Common myeloid progenitor, CD34-positive (primary cell): ENCODE measurements around the gene NPHP3.

Source experiments
- CTCF ChIA-PET: fragments of 350-600 bp; sonication (Branson Sonifier 250); formaldehyde crosslinking; loops from one replicate; lab custom pipeline; 2021; ENCODE audit warnings: antibody characterized with exemption; lab: Charles Lee
- POLR2A ChIA-PET: fragments of 350-600 bp; sonication (Branson Sonifier 250); formaldehyde crosslinking; loops from one replicate; lab custom pipeline; 2021; ENCODE audit warnings: antibody characterized with exemption; lab: Charles Lee
- DNase-seq, 3 donors: peaks; one replicate each; pipeline versions ENCODE4 v3.0.0 to v3.0.0-alpha.2; 2013
- H3K27ac ChIP-seq, 2 experiments: 1 replicate in 1 of 2; 2 replicates in 1 of 2; pipeline ENCODE4 v1.7.0; 2013; ENCODE audit warnings: inconsistent platforms in 2 of 2, low read length in 2 of 2, mild to moderate bottlenecking in 2 of 2, low read depth in 1 of 2, moderate library complexity in 1 of 2; ENCODE audit not compliant: severe bottlenecking in 2 of 2, insufficient read depth in 1 of 2, poor library complexity in 1 of 2
- H3K27me3 ChIP-seq, 5 experiments: replicated peaks in 2 of 5; 1 replicate in 3 of 5; 2 replicates in 2 of 5; pipeline versions ENCODE4 v1.6.1 to v1.7.0; 2013; ENCODE audit warnings: low read length in 4 of 5, mild to moderate bottlenecking in 2 of 5, moderate library complexity in 2 of 5, inconsistent platforms in 1 of 5; ENCODE audit not compliant: insufficient read depth in 5 of 5, control insufficient read depth in 4 of 5
- H3K36me3 ChIP-seq, 4 experiments: 1 replicate in 2 of 4; 2 replicates in 2 of 4; pipeline versions ENCODE4 v1.6.1 to v1.7.0; 2013; ENCODE audit warnings: low read length in 3 of 4, control low read depth in 1 of 4, mild to moderate bottlenecking in 1 of 4; ENCODE audit not compliant: control insufficient read depth in 4 of 4, insufficient read depth in 4 of 4
- H3K4me1 ChIP-seq, 4 experiments: 1 replicate in 3 of 4; 2 replicates in 1 of 4; pipeline versions ENCODE4 v1.6.1 to v1.7.1; 2013; ENCODE audit warnings: low read length in 3 of 4, mild to moderate bottlenecking in 3 of 4, control low read depth in 1 of 4, inconsistent platforms in 1 of 4, moderate library complexity in 1 of 4; ENCODE audit not compliant: control insufficient read depth in 4 of 4, insufficient read depth in 4 of 4; ENCODE audit errors: control extremely low read depth in 1 of 4
- H3K4me3 ChIP-seq, 7 experiments: 1 replicate in 4 of 7; 2 replicates in 3 of 7; pipeline versions ENCODE4 v1.5.1 to v1.7.0; 2013; ENCODE audit warnings: mild to moderate bottlenecking in 7 of 7, low read length in 6 of 7, moderate library complexity in 6 of 7, inconsistent platforms in 2 of 7, low read depth in 2 of 7, control low read depth in 1 of 7; ENCODE audit not compliant: insufficient read depth in 4 of 7, control insufficient read depth in 1 of 7; ENCODE audit errors: extremely low read depth in 1 of 7
- H3K9me3 ChIP-seq, 5 experiments: 1 replicate in 4 of 5; 2 replicates in 1 of 5; pipeline versions ENCODE4 v1.6.1 to v1.7.1; 2013; ENCODE audit warnings: low read length in 4 of 5, mild to moderate bottlenecking in 2 of 5, inconsistent platforms in 1 of 5, low read depth in 1 of 5, moderate library complexity in 1 of 5; ENCODE audit not compliant: control insufficient read depth in 4 of 5, insufficient read depth in 2 of 5; ENCODE audit errors: control extremely low read depth in 1 of 5
- WGBS: methylation state at CpG from one replicate; pipeline ENCODE4 v1.1.5; 2013; ENCODE audit not compliant: insufficient coverage; 5-methylcytosine and 5-hydroxymethylcytosine counted together

The NPHP3 gene

DNA sequence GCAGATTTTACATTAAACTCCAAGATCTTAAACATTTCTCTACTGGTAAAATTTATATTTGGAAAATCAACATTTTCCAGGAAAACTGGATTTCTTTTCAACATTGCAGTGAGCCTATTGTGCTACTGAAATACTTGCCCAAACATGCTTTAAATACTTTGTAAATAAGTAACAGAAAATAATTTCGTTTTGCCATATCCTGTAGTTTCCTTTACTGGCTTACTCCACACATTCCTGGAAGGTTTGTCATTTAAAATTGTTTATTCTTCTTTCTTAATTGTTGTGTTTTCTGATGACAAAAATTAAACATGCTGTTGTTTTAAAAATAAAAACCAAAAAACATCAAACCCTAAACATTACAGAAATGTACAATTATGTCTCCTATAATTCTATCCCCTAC, 84.6 kb downstream of the NPHP3 start:
- no peak for DNase-seq
- POLR2A ChIA-PET: no interaction called here
- Histone ChIP-seq H3K27me3 (no peaks in the 10 kb centered on the region), H3K36me3 (peaks cover 0 to 19% (median 11%) of the 10 kb centered on the region in 4 experiments), H3K4me3 (no peak overlapping the region), H3K4me1 (no peaks in the 10 kb centered on the region), H3K27ac (no peak overlapping the region), H3K9me3 (no peaks in the 10 kb centered on the region)
- WGBS: no CpG with 5 or more reads among the region's 1 CpG
- CTCF ChIA-PET: interaction anchor here (1.9 to 6.7 kb wide), 2 partner anchors 101 to 111 kb away, joined by 5 to 179 read pairs; no protein-coding TSS in a partner anchor

DNA sequence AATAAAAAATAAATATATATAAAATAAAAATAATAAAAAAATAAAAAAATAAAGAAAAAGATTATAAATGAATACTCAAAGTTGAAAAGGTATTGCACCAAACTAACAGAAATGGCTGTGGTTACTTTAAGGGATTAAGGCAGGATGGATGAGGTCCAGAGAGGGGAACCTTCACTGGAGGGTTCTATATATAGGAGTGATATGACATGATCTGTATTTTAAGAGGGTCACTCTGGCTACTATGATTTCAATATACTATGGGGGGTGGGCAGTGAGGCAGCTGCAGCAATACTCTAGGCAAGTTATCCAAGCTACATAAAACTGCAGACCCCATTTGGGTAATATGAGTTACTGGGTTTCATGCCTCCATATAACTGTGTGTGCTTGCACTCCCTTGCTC, 87.2 kb downstream of the NPHP3 start:
- no peaks in the 10 kb centered on the region for H3K27me3 ChIP-seq
- H3K4me1 ChIP-seq: no peaks in the 10 kb centered on the region
- H3K4me3 ChIP-seq: no peak overlapping the region
- CTCF ChIA-PET: interaction anchor here (1.0 to 2.2 kb wide), 3 partner anchors 77 to 100 kb away, joined by 3 to 19 read pairs (median 4); no protein-coding TSS in a partner anchor
- H3K27ac ChIP-seq: no peak overlapping the region
- no peak for DNase-seq
- POLR2A ChIA-PET: no interaction called here
- H3K36me3 ChIP-seq: peaks cover 3 to 16% (median 11%) of the 10 kb centered on the region in 4 experiments
- no peaks in the 10 kb centered on the region for H3K9me3 ChIP-seq
